GM12878 (cell line): Measurements from ENCODE around the gene CLIC3. TPM values are rescaled to one million over a fixed set of nuclear protein-coding genes. Genes with fewer than 3 reads are reported as not detected.

Experiments
- ATF7 ChIP-seq: fragments of 450-650 bp; IDR thresholded peaks from 2 replicates; pipeline ENCODE4 v1.6.1; 2016; ENCODE audit warnings: low read depth, mild to moderate bottlenecking
- BHLHE40 ChIP-seq, 2 experiments: fragments of 450-650 bp in 1 of 2; IDR thresholded peaks; 2 replicates each; pipeline ENCODE4 v1.6.1; 2011 to 2017; ENCODE audit warnings: low read depth in 2 of 2, borderline replicate concordance in 1 of 2, improper control_type of control experiment in 1 of 2, low read length in 1 of 2, mild to moderate bottlenecking in 1 of 2
- CHD1 ChIP-seq: IDR thresholded peaks from 2 replicates; pipeline ENCODE4 v1.6.1; 2012; ENCODE audit warnings: low read depth, low read length, improper control_type of control experiment
- GATAD2B ChIP-seq: fragments of 450-650 bp; conservative IDR thresholded peaks from 2 replicates; pipeline ENCODE4 v1.6.1; 2017; ENCODE audit warnings: low read depth, mild to moderate bottlenecking, moderate library complexity
- IRF4 ChIP-seq: IDR thresholded peaks from 2 replicates; pipeline ENCODE4 v1.6.1; 2011; ENCODE audit warnings: low read depth, low read length
- KLF5 ChIP-seq: fragments of 450-650 bp; IDR thresholded peaks from 2 replicates; pipeline ENCODE4 v1.6.1; 2014; ENCODE audit warnings: mild to moderate bottlenecking; ENCODE audit not compliant: partially characterized antibody
- NBN ChIP-seq: fragments of 450-650 bp; IDR thresholded peaks from 2 replicates; pipeline ENCODE4 v1.6.1; 2016
- PML ChIP-seq: IDR thresholded peaks from 2 replicates; pipeline ENCODE4 v1.6.1; 2012; ENCODE audit warnings: low read length, inconsistent platforms
- RBBP5 ChIP-seq: fragments of 200-600 bp; sonication (generic); conservative IDR thresholded peaks from 2 replicates; pipeline ENCODE4 v1.6.1; 2016
- RFX5 ChIP-seq: IDR thresholded peaks from 2 replicates; pipeline ENCODE4 v1.6.1; 2011; ENCODE audit warnings: low read depth, low read length, improper control_type of control experiment
- SIN3A ChIP-seq: IDR thresholded peaks from 2 replicates; pipeline ENCODE4 v1.6.1; 2012; ENCODE audit warnings: low read depth, low read length, improper control_type of control experiment
- SIX5 ChIP-seq: IDR thresholded peaks from 2 replicates; pipeline ENCODE4 v1.6.1; 2011; ENCODE audit warnings: mild to moderate bottlenecking, low read depth, low read length, moderate library complexity; ENCODE audit not compliant: severe bottlenecking
- SMAD5 ChIP-seq: IDR thresholded peaks from 2 replicates; pipeline ENCODE4 v1.6.1; 2016; ENCODE audit warnings: antibody characterized with exemption, low read depth
- SMARCA5 ChIP-seq: fragments of 450-650 bp; IDR thresholded peaks from 2 replicates; pipeline ENCODE4 v1.6.1; 2017; ENCODE audit warnings: mild to moderate bottlenecking
- SREBF2 ChIP-seq: IDR thresholded peaks from 2 replicates; pipeline ENCODE4 v1.6.1; 2012; ENCODE audit warnings: mild to moderate bottlenecking, low read length
- STAT3 ChIP-seq: IDR thresholded peaks from 2 replicates; pipeline ENCODE4 v1.6.1; 2011; ENCODE audit warnings: low read depth, low read length, improper control_type of control experiment
- TCF12 ChIP-seq: IDR thresholded peaks from 2 replicates; pipeline ENCODE4 v1.6.1; 2011; ENCODE audit warnings: low read depth, mild to moderate bottlenecking, low read length
- ZSCAN29 ChIP-seq: fragments of 450-650 bp; IDR thresholded peaks from 2 replicates; pipeline ENCODE4 v1.6.1; 2017; ENCODE audit warnings: mild to moderate bottlenecking, moderate library complexity
- polyA plus RNA-seq, 11 experiments: library from polyadenylated mRNA; depleted of rRNA in 4 of 11; unstranded in 6 of 11; stranded (reverse) in 5 of 11; fragments of >200 nt; fragmentation: Nextera tagmentation in 4 of 11; fragmentation: Illumina TruSeq in 1 of 11; extraction: Ambion mirVana in 4 of 11; extraction: Trizol in 1 of 11; gene quantifications; 1 replicate in 1 of 11; 2 replicates in 10 of 11; pipeline versions ENCODE4 v1.2.1 to v1.2.3, GENCODE V29; 2011 to 2016; ENCODE audit warnings: inconsistent platforms in 2 of 11, missing spikeins in 2 of 11, low read depth in 1 of 11
- total RNA-seq, 4 experiments: library from RNA; depleted of rRNA in 3 of 4; stranded (reverse); fragments of >200 nt in 3 of 4; fragmentation: Illumina TruSeq in 1 of 4; extraction: Trizol in 1 of 4; gene quantifications; 2 replicates each; pipeline versions ENCODE4 v1.2.1 to v1.2.3, GENCODE V29; 2013 to 2021
- TF ChIP-seq, protein P1 (sequence below): fragments of 450-650 bp; IDR thresholded peaks from 2 replicates; pipeline ENCODE4 v1.6.1; 2017; ENCODE audit warnings: mild to moderate bottlenecking, low read depth, inconsistent platforms; ENCODE audit not compliant: poor library complexity, severe bottlenecking
- TF ChIP-seq, protein P2 (sequence below): fragments of 450-650 bp; IDR thresholded peaks from 2 replicates; pipeline ENCODE4 v1.6.1; 2017; ENCODE audit warnings: borderline replicate concordance
- TF ChIP-seq, protein P3 (sequence below): fragments of 450-650 bp; IDR thresholded peaks from 2 replicates; pipeline ENCODE4 v1.6.1; 2016; ENCODE audit warnings: mild to moderate bottlenecking
- TF ChIP-seq, protein P4 (sequence below): IDR thresholded peaks from 2 replicates; pipeline ENCODE4 v1.6.1; 2011; ENCODE audit warnings: mild to moderate bottlenecking, low read depth, low read length, moderate library complexity; ENCODE audit not compliant: insufficient replicate concordance
- TF ChIP-seq, protein P5 (sequence below): fragments of 450-650 bp; IDR thresholded peaks from 2 replicates; pipeline ENCODE4 v1.6.1; 2014; ENCODE audit warnings: mild to moderate bottlenecking

The CLIC3 gene
- total and polyA plus RNA-seq, 10 of the 15 experiments (the other 5 are each of a cell fraction or from before 2014, with no cell fraction given) = 0.31 TPM; not detected in 9

DNA sequence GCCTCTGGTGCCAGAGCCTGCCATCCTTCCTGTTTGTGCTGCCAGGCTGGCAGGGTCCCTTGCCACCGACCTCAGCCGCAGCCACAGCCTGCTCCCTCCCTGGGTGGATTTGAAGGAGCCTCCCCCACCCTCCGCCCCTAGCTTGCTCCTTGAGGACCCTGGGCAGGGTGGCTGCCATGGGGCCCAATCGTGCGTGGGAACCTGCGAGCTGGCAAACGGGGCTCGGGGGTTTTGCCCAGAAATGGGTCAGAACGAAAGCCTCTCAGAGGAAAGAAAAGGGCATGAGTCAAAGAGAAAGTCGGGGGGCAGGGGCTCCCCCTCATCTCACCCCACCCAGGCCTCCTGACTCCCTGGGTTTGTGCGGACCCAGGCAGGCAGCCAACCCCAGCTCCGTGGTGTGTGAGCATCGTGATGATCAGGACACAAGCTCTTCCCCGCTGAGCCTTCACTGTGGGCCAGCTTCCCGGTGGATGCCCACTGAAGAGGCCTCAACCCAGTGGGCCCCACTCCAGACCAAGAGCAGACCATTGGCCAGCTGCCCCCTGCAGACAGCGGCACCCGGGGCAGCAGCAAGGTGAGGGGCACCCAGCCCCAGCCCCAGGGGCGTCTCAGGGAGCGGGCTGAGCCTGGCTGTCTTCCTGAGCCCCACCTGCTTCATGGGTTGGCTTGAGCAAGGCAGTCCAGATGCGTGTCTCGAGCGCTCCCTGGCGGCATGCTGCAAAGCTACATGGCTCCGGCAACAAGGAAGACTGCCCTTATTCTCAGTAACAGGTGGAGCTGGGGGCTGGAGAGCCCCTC is 38.5 kb upstream of the CLIC3 start (continued):
- TF ChIP-seq, protein P1, sequence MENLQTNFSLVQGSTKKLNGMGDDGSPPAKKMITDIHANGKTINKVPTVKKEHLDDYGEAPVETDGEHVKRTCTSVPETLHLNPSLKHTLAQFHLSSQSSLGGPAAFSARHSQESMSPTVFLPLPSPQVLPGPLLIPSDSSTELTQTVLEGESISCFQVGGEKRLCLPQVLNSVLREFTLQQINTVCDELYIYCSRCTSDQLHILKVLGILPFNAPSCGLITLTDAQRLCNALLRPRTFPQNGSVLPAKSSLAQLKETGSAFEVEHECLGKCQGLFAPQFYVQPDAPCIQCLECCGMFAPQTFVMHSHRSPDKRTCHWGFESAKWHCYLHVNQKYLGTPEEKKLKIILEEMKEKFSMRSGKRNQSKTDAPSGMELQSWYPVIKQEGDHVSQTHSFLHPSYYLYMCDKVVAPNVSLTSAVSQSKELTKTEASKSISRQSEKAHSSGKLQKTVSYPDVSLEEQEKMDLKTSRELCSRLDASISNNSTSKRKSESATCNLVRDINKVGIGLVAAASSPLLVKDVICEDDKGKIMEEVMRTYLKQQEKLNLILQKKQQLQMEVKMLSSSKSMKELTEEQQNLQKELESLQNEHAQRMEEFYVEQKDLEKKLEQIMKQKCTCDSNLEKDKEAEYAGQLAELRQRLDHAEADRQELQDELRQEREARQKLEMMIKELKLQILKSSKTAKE = peak; percentile 57
- TF ChIP-seq SMAD5 (no peak), KLF5 (no peak), RBBP5 (no peak), GATAD2B (peak; percentile 91), BHLHE40 (IDR thresholded peaks at IDR 0.05; ENCODE audit: borderline replicate concordance in 1 of 2, low read depth in 2 of 2, low read length in 1 of 2) (peak in 1 of 2 experiments; percentile 41; a peak in 1 of 4 replicates), ZSCAN29 (no peak), STAT3 (no peak), SMARCA5 (peak; percentile 86), RFX5 (no peak), TCF12 (peak; percentile 71), SIX5 (no peak), NBN (peak; percentile 71; the same call in 1 of the 2 replicates), PML (no peak), SIN3A (no peak), ATF7 (no peak), CHD1 (no peak), IRF4 (peak; percentile 87), SREBF2 (no peak)
- TF ChIP-seq, protein P2, sequence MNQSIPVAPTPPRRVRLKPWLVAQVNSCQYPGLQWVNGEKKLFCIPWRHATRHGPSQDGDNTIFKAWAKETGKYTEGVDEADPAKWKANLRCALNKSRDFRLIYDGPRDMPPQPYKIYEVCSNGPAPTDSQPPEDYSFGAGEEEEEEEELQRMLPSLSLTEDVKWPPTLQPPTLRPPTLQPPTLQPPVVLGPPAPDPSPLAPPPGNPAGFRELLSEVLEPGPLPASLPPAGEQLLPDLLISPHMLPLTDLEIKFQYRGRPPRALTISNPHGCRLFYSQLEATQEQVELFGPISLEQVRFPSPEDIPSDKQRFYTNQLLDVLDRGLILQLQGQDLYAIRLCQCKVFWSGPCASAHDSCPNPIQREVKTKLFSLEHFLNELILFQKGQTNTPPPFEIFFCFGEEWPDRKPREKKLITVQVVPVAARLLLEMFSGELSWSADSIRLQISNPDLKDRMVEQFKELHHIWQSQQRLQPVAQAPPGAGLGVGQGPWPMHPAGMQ = no peak
- TF ChIP-seq, protein P3, sequence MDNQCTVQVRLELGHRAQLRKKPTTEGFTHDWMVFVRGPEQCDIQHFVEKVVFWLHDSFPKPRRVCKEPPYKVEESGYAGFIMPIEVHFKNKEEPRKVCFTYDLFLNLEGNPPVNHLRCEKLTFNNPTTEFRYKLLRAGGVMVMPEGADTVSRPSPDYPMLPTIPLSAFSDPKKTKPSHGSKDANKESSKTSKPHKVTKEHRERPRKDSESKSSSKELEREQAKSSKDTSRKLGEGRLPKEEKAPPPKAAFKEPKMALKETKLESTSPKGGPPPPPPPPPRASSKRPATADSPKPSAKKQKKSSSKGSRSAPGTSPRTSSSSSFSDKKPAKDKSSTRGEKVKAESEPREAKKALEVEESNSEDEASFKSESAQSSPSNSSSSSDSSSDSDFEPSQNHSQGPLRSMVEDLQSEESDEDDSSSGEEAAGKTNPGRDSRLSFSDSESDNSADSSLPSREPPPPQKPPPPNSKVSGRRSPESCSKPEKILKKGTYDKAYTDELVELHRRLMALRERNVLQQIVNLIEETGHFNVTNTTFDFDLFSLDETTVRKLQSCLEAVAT = no peak
- TF ChIP-seq, protein P4, sequence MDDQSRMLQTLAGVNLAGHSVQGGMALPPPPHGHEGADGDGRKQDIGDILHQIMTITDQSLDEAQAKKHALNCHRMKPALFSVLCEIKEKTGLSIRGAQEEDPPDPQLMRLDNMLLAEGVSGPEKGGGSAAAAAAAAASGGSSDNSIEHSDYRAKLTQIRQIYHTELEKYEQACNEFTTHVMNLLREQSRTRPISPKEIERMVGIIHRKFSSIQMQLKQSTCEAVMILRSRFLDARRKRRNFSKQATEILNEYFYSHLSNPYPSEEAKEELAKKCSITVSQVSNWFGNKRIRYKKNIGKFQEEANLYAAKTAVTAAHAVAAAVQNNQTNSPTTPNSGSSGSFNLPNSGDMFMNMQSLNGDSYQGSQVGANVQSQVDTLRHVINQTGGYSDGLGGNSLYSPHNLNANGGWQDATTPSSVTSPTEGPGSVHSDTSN = no peak
- TF ChIP-seq, protein P5, sequence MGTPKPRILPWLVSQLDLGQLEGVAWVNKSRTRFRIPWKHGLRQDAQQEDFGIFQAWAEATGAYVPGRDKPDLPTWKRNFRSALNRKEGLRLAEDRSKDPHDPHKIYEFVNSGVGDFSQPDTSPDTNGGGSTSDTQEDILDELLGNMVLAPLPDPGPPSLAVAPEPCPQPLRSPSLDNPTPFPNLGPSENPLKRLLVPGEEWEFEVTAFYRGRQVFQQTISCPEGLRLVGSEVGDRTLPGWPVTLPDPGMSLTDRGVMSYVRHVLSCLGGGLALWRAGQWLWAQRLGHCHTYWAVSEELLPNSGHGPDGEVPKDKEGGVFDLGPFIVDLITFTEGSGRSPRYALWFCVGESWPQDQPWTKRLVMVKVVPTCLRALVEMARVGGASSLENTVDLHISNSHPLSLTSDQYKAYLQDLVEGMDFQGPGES = no peak
